Testis (tissue), 3 donors: ENCODE data around the gene NUP160. TPM values are rescaled to one million over a fixed set of nuclear protein-coding genes. Genes with fewer than 3 reads are reported as not detected.
A peak's percentile ranks its signal among the peaks of the same experiment; 100 is the strongest.
"Not testable (repeated sequence)": the region's sequence is repeated elsewhere in the genome, so short reads cannot be mapped to it uniquely, and the experiment has no call there.

Experiments used
- DNase-seq: peaks from one replicate; pipeline ENCODE4 v3.0.0-alpha.2; 2019
- H3K27ac ChIP-seq, 2 donors: fragments of 200-600 bp; sonication (generic); one replicate each; pipeline ENCODE4 v1.5.1; 2019
- H3K27me3 ChIP-seq: fragments of 200-600 bp; sonication (generic); one replicate; pipeline ENCODE4 v1.5.1; 2019
- H3K36me3 ChIP-seq: fragments of 200-600 bp; sonication (generic); one replicate; pipeline ENCODE4 v1.5.1; 2017; ENCODE audit warnings: low read depth; ENCODE audit errors: missing control alignments
- H3K4me1 ChIP-seq: fragments of 200-600 bp; sonication (generic); one replicate; pipeline ENCODE4 v1.5.1; 2019
- H3K4me3 ChIP-seq, 2 donors: fragments of 200-600 bp; sonication (generic); one replicate each; pipeline ENCODE4 v1.5.1; 2017 to 2019
- H3K9me3 ChIP-seq: fragments of 200-600 bp; sonication (generic); one replicate; pipeline ENCODE4 v1.5.1; 2017
- POLR2A ChIP-seq: fragments of 450-650 bp; IDR thresholded peaks from one replicate; pipeline ENCODE4 v1.6.1; 2017; ENCODE audit warnings: antibody characterized with exemption, mild to moderate bottlenecking, moderate library complexity
- WGBS, 2 donors: methylation state at CpG; one replicate each; pipeline ENCODE4 v1.1.5; 2018; 5-methylcytosine and 5-hydroxymethylcytosine counted together
- intact Hi-C: fragments of 100-400 bp; cut with DNase I; formaldehyde crosslinking; loops from one replicate; pipeline ENCODE4 v1.15.1; 2023; ENCODE audit warnings: low total_unique reads
- polyA plus RNA-seq: library from polyadenylated mRNA; stranded (reverse); fragments of 350-450 nt; fragmentation: Illumina TruSeq; extraction: RNeasy Lipid Tissue Mini Kit (QIAGEN cat#74804); gene quantifications from one replicate; pipeline ENCODE4 v1.2.3, GENCODE V29; 2014; ENCODE audit warnings: low read depth, low replicate concordance; ENCODE audit not compliant: insufficient read depth
- total RNA-seq, 2 donors: library from RNA; depleted of rRNA; stranded (reverse); fragments of >200 nt; gene quantifications; one replicate each; pipeline ENCODE4 v1.2.3, GENCODE V29; 2016
- TF ChIP-seq, protein P1 (sequence below), 3 experiments: fragments of 450-650 bp in 2 of 3; fragments of 200-600 bp in 1 of 3; sonication (generic) in 1 of 3; IDR thresholded peaks; one replicate each; pipeline ENCODE4 v1.5.1; 2016 to 2019; ENCODE audit warnings: antibody characterized with exemption in 3 of 3, mild to moderate bottlenecking in 2 of 3, moderate library complexity in 1 of 3

NUP160 gene
- total and polyA plus RNA-seq, 3 donors from 2014 or later, result 28.4 to 50.6 (median 46.1) TPM

DNA sequence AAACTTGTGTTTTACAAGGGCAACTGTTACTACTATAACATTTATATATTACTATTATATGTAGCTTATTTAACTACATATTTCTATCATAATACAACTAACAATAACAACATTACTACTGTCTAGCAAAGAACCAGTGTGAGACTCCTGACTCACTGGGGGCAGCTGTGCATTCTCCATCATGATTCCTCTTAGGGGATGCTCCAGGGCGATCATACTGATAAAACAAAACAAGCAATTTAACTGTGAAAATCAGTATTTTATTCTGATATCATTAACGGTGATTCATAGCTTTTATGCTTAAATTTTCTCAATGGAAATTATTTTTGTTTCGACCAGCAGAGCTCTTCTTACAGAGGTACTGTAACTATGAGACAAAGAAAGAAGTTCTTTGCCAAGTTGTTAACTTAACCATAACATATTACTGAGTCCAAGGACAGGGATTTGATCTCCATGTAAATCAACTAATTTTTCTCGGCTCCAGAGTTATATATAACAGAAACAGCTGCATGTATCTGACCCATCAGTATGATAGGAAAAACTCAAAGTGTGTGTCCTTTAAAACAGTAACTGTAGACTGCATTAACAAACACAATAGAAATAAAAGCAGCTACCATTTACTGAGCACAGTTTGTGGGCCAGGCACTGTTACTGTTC, 56.2 kb downstream of the NUP160 start:
- Histone ChIP-seq H3K9me3 (no peaks in the 10 kb centered on the region), H3K4me3 (no peak overlapping the region), H3K4me1 (peaks cover 18% of the 10 kb centered on the region), H3K27ac (peak overlapping the region; percentile 35 to 37), H3K36me3 (no peaks in the 10 kb centered on the region), H3K27me3 (no peaks in the 10 kb centered on the region)
- intact Hi-C loops, result no loop called here
- TF ChIP-seq, protein P1, sequence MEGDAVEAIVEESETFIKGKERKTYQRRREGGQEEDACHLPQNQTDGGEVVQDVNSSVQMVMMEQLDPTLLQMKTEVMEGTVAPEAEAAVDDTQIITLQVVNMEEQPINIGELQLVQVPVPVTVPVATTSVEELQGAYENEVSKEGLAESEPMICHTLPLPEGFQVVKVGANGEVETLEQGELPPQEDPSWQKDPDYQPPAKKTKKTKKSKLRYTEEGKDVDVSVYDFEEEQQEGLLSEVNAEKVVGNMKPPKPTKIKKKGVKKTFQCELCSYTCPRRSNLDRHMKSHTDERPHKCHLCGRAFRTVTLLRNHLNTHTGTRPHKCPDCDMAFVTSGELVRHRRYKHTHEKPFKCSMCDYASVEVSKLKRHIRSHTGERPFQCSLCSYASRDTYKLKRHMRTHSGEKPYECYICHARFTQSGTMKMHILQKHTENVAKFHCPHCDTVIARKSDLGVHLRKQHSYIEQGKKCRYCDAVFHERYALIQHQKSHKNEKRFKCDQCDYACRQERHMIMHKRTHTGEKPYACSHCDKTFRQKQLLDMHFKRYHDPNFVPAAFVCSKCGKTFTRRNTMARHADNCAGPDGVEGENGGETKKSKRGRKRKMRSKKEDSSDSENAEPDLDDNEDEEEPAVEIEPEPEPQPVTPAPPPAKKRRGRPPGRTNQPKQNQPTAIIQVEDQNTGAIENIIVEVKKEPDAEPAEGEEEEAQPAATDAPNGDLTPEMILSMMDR (IDR thresholded peaks at IDR 0.05), result no peak
- TF ChIP-seq POLR2A, result no peak
- DNase-seq, result no peak
- 43 to 58% methylated on average over 4 of the region's 4 CpGs for WGBS, 2 donors

DNA sequence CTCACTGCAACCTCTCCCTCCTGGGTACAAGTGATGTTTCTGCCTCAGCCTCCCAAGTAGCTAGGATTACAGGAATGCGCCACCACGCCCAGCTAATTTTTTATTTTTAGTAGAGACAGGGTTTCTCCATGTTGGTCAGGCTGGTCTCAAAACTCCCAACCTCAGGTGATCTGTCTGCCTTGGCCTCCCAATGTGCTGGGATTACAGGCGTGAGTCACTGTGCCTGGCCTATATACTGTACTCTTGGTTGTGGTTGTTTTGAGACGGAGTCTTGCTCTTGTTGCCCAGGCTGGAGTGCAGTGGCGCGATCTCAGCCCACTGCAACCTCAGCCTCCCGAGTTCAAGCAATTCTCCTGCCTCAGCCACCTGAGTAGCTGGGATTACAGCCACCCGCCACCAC, 58.1 kb downstream of the NUP160 start:
- H3K4me1 ChIP-seq, result peaks cover 18% of the 10 kb centered on the region
- H3K9me3 ChIP-seq, H3K36me3 ChIP-seq, intact Hi-C loops, H3K27me3 ChIP-seq, H3K27ac ChIP-seq, H3K4me3 ChIP-seq, DNase-seq: not testable (repeated sequence)
- 97 to 100% methylated on average over 6 to 8 of the region's 8 CpGs for WGBS, 2 donors

DNA sequence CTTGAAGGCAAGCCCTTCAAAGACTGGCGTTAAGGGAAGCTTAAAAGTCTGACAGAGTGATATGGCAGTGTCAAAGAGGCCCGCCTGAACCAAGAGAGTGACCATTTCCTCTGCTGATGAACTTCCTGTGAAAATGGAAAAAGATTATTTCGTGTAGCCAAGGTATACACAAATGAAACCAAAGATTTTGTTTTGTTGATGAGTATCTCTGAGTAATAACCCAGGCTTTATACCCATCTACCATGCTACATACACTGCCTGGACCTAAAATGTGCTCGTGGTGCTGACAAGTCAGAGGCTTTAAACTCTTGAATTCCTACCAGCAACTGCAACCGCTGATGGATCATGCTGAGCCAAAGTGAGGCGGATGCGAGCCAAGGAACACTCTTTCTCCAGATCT, 60.0 kb downstream of the NUP160 start:
- Histone ChIP-seq H3K4me3 (no peak overlapping the region), H3K27me3 (no peaks in the 10 kb centered on the region), H3K4me1 (peaks cover 17% of the 10 kb centered on the region), H3K9me3 (no peaks in the 10 kb centered on the region), H3K36me3 (no peaks in the 10 kb centered on the region), H3K27ac (no peak overlapping the region)
- WGBS, 2 donors, result 92 to 93% methylated on average over 7 of the region's 7 CpGs
- no peak for DNase-seq
- TF ChIP-seq POLR2A, result no peak
- TF ChIP-seq, protein P1 (IDR thresholded peaks at IDR 0.05), result no peak
- intact Hi-C loops, result no loop called here

DNA sequence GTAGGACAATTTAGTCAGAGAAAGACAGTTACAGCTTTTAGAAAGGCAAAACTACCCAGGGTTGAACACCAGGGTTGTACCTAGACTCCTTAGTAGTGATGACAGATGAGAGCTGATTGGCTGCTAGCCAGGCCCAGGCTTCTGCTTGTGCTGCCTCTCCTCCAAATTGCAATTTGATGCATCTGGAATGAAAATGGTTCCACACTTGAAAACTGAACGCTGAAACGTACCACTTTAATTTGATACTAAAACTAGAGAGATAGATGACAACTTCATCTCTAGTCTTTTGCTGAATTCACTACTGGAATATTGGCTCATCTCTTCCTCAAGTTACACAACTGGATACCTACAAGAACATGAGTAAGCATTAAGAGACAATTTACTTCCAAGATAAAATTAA, 61.8 kb downstream of the NUP160 start:
- no peaks in the 10 kb centered on the region for H3K27me3 ChIP-seq
- intact Hi-C loops, result no loop called here
- peaks cover under 1% of the 10 kb centered on the region for H3K4me1 ChIP-seq
- no peaks in the 10 kb centered on the region for H3K36me3 ChIP-seq
- whole genome bisulfite sequencing, 2 donors, result 74 to 81% methylated on average over 2 of the region's 2 CpGs
- no peak overlapping the region for H3K27ac ChIP-seq
- DNase-seq, result no peak
- no peak overlapping the region for H3K4me3 ChIP-seq
- TF ChIP-seq, protein P1 (IDR thresholded peaks at IDR 0.05), result no peak
- TF ChIP-seq POLR2A, result no peak
- no peaks in the 10 kb centered on the region for H3K9me3 ChIP-seq

DNA sequence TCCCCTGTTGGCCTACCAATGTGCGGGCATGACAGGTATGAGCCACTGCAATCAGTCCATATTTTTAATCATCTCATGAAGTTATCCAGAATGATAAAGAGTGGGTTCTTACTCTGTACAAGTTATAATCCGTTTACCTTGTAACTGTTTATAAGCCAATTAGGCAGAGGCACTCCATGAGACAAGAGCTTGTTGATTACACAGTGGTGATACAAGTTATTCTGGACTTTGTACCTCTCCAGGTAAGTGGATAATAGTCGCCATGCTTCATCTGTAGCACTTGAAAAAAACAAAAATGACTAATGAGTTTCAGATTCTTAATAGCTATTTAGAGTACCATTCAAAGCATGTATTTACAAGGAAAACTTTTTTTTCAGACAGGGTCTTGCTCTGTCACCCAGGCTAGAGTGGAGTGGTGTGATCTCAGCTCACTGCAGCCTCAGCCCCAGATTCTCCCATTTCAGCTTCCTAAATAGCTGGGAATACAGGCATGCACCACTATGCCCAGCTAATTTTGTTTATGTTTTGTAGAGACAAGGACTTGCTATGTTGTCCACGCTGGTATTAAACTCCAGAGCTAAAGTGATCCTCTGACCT, 63.3 kb downstream of the NUP160 start:
- 82 to 85% methylated on average over 4 of the region's 4 CpGs for WGBS, 2 donors
- TF ChIP-seq, protein P1 (IDR thresholded peaks at IDR 0.05), result no peak
- no peak for TF ChIP-seq POLR2A
- no peaks in the 10 kb centered on the region for H3K4me1 ChIP-seq
- no peak overlapping the region for H3K4me3 ChIP-seq
- no peaks in the 10 kb centered on the region for H3K27me3 ChIP-seq
- no peak for DNase-seq
- no peak overlapping the region for H3K27ac ChIP-seq
- no peaks in the 10 kb centered on the region for H3K36me3 ChIP-seq
- no peaks in the 10 kb centered on the region for H3K9me3 ChIP-seq
- intact Hi-C loops, result no loop called here
